ENCODE data around the gene IGSF21. TPM values are rescaled to one million over a fixed set of nuclear protein-coding genes. Genes with fewer than 3 reads are reported as not detected.

IGSF21 gene
- total and polyA plus RNA-seq, 11 donors = 0.54 to 2.2 (median 0.94) TPM; not detected in 1

DNA sequence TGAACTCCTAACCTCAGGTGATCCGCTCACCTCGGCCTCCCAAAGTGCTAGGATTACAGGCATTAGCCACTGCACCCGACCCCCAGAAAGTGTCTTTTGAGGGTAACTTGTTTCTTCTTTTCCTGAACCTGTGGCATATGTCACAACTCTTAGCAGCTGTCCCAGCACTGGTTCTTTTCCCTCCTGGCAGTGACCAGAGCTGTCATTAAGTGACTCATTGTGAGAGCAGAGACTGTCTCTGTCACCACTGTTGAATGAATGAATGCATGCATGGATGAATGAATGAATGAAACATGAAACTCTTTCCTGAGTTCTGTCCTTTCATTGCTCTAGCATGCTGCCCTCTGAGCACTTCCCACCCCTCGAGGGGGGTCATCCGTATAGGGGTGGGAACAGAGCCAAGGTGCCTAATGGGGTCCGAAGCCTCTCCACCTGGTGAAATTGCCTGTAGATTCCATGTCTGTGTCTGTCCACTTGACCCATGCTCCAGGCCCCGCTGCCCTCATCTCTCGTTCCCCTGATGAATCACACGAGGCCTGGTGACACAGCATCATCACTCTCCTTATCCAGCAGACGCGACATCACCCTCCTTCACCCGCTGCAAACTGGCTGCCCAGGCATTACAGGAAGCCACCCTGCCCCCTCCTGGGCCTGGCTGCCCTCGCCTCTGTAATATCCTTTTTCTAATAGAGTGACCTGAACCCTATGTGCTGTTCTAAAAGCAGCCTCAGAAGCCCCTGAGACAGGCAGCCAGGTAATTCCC lies 75.0 kb downstream of the IGSF21 start:
- WGBS, 4 donors = 29 to 40% (median 33%) methylated on average over 13 of the region's 13 CpGs
- intact Hi-C loops (cut with DNase I) = no loop called here
- Histone ChIP-seq H3K9me3 (no peaks in the 10 kb centered on the region), H3K36me3 (no peaks in the 10 kb centered on the region), H3K4me1 (peaks cover 0 to 7% (median 0%) of the 10 kb centered on the region in 12 donors), H3K4me3 (no peak overlapping the region), H3K27ac (no peak overlapping the region), H3K27me3 (peaks cover 0 to 64% (median 12%) of the 10 kb centered on the region in 9 donors)
- ATAC-seq (peak in 3 of 4 donors; percentile 82 to 89 (median 84)), DNase-seq (peak in 2 of 5 donors; percentile 17 to 63)
- TF ChIP-seq, protein P1, sequence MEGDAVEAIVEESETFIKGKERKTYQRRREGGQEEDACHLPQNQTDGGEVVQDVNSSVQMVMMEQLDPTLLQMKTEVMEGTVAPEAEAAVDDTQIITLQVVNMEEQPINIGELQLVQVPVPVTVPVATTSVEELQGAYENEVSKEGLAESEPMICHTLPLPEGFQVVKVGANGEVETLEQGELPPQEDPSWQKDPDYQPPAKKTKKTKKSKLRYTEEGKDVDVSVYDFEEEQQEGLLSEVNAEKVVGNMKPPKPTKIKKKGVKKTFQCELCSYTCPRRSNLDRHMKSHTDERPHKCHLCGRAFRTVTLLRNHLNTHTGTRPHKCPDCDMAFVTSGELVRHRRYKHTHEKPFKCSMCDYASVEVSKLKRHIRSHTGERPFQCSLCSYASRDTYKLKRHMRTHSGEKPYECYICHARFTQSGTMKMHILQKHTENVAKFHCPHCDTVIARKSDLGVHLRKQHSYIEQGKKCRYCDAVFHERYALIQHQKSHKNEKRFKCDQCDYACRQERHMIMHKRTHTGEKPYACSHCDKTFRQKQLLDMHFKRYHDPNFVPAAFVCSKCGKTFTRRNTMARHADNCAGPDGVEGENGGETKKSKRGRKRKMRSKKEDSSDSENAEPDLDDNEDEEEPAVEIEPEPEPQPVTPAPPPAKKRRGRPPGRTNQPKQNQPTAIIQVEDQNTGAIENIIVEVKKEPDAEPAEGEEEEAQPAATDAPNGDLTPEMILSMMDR (IDR thresholded peaks at IDR 0.05) = no peak
- no peak for TF ChIP-seq POLR2A (IDR thresholded peaks at IDR 0.05)

DNA sequence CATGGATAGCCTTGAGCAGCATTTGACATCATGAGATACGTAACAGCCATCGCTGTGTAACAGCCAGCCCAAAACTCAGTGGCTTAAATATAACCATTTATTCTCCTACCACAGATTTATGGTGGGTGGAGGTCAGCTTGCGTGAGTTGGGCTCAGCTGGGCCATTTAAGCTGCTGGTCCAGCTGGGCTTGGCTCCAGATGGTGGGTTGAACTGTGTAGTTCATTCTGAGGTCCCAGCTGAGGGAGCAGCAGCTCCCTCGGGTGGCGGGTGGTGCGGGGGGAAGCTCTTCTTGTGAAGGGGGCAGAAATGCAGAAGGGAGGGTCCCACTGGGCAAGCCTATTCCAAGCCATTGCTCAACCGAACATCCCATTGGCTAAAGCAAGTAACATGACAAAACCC lies 75.9 kb downstream of the IGSF21 start:
- no peak for TF ChIP-seq POLR2A (IDR thresholded peaks at IDR 0.05)
- TF ChIP-seq, protein P1 (IDR thresholded peaks at IDR 0.05) = no peak
- DNase-seq (no peak), ATAC-seq (no peak)
- Histone ChIP-seq H3K36me3 (no peaks in the 10 kb centered on the region), H3K27ac (no peak overlapping the region), H3K27me3 (peaks cover 0 to 57% (median 12%) of the 10 kb centered on the region in 9 donors), H3K9me3 (no peaks in the 10 kb centered on the region), H3K4me3 (no peak overlapping the region), H3K4me1 (peaks cover 0 to 7% (median 0%) of the 10 kb centered on the region in 12 donors)
- intact Hi-C loops (cut with DNase I) = no loop called here
- WGBS, 4 donors = 60 to 72% (median 64%) methylated on average over 7 of the region's 7 CpGs

DNA sequence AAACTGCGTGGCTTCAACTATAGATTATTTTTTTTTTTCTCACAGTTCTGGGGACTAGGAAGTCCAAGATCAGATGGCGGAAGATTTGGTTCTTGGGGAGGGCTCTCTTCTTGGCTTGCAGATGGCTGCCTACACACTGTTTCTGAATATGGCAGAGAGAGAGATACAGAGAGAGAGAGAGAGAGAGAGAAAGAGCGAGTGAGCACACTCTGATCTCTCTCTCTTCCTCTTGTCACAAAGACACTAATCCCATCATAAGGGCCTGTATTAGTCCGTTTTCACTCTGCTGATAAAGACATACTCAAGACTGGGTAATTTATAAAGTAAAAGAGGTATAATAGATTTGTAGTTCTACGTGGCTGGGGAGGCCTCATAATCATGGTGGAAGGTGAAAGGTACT lies 79.5 kb downstream of the IGSF21 start:
- H3K4me1 ChIP-seq = peaks cover 0 to 7% (median 0%) of the 10 kb centered on the region in 12 donors
- H3K27ac ChIP-seq = no peak overlapping the region
- H3K4me3 ChIP-seq = no peak overlapping the region
- no peaks in the 10 kb centered on the region for H3K9me3 ChIP-seq
- intact Hi-C loops (cut with DNase I) = no loop called here
- TF ChIP-seq, protein P1 (IDR thresholded peaks at IDR 0.05) = no peak
- no peak for TF ChIP-seq POLR2A (IDR thresholded peaks at IDR 0.05)
- 64 to 74% (median 70%) methylated on average over 5 of the region's 5 CpGs for WGBS, 4 donors
- H3K27me3 ChIP-seq = peaks cover 0 to 38% (median 8%) of the 10 kb centered on the region in 9 donors
- DNase-seq (no peak), ATAC-seq (no peak)
- no peaks in the 10 kb centered on the region for H3K36me3 ChIP-seq

DNA sequence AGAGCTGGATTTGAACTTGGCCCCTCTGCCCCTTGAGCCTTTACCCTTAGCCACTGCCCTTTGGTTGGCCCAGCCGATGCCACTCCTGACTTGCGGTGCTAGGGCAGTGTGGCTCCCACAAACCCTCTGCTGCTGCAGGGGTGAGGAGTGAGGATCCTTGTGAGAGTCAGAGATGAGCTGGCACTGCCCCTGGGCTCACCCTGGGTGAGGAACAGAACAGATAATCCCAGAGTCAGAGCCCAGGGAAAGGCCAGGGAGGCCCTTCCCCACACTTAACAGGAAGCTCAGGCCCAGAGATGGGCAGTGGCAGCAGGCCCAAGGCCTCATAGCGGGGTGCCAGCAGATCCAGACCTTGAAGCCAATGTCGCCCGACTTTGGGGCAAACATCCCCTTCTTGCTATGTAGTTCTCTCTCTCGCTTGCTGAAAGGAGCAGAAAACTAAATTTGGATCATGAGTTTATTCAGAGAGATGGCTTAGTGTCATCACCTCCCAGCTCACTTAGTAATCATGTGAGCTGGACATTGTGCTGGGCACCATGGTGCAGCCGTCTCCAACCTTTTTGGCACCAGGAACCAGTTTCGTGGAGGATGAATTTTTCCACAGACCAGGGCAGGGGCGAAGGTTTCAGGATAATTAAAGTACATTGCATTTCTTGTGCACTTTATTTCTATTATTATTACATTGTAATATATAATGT lies 81.4 kb downstream of the IGSF21 start:
- peak overlapping the region in 1 of 12 donors; percentile 20 for H3K27ac ChIP-seq
- intact Hi-C loops (cut with DNase I) = no loop called here
- H3K4me1 ChIP-seq = peaks cover 0 to 7% (median 0%) of the 10 kb centered on the region in 12 donors
- no peak for TF ChIP-seq POLR2A (IDR thresholded peaks at IDR 0.05)
- TF ChIP-seq, protein P1 (IDR thresholded peaks at IDR 0.05) = no peak
- no peak for DNase-seq
- H3K36me3 ChIP-seq = no peaks in the 10 kb centered on the region
- H3K27me3 ChIP-seq = peaks cover 0 to 51% (median 6%) of the 10 kb centered on the region in 9 donors
- H3K9me3 ChIP-seq = no peaks in the 10 kb centered on the region
- WGBS, 4 donors = 61 to 82% (median 71%) methylated on average over 8 to 9 of the region's 9 CpGs
- H3K4me3 ChIP-seq = no peak overlapping the region
- peak in 3 of 4 donors; percentile 25 to 72 (median 50) for ATAC-seq
